NCI-H1694 (cell line): ENCODE data around the gene SOX8.
"Not testable (repeated sequence)": the region's sequence is repeated elsewhere in the genome, so short reads cannot be mapped to it uniquely, and the experiment has no call there.

ENCODE experiments used
- DNase-seq: peaks from one replicate; lab custom pipeline; 2025; lab: John Stamatoyannopoulos, UW

SOX8 gene

DNA sequence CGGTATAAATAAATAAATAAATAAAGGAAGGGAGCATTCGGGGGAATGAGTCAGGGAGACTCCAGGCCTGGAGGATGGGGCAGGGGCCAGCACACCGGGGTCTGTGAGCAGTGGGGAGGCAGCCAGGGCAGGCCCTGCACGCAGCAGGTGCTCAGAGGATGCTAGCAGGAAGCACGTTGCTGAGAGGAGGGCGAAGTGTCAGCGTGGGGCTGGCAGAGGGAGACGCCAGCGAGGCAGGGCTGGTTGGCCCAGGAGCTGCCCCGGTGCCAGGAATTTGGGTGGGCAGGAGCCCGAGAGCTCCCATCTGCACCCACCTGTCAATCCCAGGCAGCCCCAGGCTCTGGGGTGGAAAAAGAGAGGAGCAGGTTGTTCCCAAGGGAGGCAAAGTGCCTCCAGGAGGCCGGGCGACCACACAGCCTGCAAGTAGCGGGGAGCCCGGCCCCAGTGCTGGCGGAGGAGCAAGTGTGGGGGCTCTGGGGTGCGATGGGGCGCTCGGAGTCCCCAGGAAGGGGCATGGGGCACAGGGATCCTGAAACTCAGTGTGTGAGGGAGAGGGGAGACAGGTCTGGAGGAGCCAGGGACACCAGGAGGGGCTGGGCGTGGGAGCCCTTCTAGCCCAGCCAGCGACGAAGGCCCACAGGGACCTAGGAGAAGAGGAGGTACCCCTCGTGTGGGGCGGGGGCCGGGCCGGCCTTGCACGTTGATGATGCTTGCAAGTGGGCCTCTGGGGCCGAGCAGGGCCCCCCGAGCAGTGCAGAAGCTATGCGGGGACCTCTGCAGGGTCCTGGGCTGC lies 28.0 kb downstream of the SOX8 start:
- no peak for DNase-seq

DNA sequence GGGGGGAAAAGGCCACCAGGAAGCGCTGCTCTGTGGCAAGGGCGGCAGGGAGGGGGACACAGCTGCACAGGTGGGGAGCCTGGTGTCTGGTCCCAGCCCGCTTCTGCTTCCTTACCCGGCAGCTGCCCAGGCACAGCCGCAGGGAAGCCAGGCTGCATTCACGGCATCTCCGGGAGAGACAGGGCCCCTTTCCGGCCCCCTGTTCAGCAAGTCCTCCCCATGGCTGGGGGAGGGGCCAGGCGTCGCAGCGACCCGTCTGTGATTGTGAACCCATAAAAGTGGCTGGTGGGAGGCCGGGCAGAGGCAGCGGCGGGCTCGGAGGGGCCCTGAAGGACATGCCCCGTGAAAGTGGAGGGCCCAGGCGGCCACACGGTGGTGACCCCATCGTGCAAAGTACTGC lies 28.7 kb downstream of the SOX8 start:
- no peak for DNase-seq

GRCh38 chr16:1010815-1011214 lies 29.2 kb downstream of the SOX8 start:
- no peak for DNase-seq

DNA sequence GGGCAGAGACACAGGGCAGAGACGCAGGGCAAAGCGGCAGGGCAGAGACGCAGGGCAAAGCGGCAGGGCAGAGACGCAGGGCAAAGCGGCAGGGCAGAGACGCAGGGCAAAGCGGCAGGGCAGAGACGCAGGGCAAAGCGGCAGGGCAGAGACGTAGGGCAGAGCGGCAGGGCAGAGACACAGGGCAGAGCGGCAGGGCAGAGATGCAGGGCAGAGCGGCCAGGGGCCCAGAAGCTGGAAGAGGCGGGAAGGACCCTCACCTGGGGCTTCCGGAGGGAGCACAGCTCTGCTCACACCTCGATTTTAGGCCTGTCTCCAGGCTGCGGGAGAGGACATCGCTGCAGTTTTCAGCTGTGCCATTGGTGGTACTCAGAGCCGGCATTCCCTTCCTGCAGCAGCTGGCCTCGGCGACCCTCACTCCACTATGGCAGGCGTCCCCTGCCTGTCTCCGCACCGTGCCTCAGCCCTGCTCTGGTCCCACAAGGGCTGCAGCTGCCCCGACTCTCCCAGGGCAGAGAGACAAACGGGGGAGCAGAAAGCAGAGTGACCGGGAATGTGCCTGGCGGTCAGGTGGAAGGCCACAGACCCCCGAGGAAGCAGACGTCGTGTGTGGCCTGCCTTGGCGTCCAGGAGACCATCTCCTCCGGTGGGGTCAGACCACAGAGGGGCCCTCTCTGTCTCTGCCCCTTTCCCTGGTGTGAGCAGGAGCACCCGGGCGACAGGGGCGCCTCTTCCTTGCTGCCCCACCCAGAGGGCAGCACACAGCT lies 29.9 kb downstream of the SOX8 start:
- no peak for DNase-seq

- no peak for DNase-seq
Measured at GRCh38 chr16:1012135-1012534, 30.6 kb downstream of the SOX8 start.

DNA sequence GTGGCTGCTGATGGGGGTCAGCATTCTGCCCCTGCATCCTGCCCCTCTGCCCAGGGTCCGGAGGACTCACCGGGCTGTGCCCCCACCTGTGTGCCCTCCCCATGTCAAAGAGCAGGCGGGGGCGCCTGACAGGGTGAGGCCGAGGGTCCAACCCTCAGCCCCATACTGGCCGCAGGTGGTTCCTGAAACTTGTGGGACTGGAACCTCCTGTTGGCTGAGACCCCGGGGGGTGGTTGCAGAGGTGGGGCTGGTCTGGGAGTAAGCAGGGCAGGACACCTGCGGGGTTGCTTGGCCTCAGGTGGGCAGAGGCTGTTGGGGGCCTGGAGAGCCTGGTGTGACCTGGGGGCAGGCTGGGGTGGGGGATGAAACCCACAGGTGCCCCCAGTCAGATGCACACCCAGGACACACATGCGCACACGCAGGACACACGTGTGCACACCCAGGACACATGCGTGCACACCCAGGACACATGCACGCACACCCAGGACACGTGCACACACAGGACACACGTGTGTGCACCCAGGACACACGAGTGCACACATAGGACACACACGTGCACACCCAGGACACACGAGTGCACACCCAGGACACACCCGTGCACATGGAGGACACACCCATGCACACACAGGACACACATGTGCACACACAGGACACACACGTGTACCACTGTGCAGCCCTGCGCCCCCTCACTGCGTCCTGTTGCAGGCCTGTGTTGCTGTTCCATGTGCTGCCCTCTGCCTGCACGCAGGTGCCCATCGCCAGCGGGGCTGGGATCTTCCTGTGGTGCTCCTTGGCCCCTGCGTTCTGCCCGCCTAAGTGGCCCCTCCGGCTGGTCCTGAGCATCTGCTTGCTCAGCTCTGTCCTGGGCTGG lies 31.4 kb downstream of the SOX8 start:
- no peak for DNase-seq

- no peak for DNase-seq
Measured at GRCh38 chr16:1013593-1013900, 32.0 kb downstream of the SOX8 start.

- no peak for DNase-seq
Measured at GRCh38 chr16:1014221-1014620, 32.7 kb downstream of the SOX8 start.

- no peak for DNase-seq
Measured at GRCh38 chr16:1014771-1015495, 33.4 kb downstream of the SOX8 start.

GRCh38 chr16:1018447-1019198 lies 37.1 kb downstream of the SOX8 start:
- no peak for DNase-seq

DNA sequence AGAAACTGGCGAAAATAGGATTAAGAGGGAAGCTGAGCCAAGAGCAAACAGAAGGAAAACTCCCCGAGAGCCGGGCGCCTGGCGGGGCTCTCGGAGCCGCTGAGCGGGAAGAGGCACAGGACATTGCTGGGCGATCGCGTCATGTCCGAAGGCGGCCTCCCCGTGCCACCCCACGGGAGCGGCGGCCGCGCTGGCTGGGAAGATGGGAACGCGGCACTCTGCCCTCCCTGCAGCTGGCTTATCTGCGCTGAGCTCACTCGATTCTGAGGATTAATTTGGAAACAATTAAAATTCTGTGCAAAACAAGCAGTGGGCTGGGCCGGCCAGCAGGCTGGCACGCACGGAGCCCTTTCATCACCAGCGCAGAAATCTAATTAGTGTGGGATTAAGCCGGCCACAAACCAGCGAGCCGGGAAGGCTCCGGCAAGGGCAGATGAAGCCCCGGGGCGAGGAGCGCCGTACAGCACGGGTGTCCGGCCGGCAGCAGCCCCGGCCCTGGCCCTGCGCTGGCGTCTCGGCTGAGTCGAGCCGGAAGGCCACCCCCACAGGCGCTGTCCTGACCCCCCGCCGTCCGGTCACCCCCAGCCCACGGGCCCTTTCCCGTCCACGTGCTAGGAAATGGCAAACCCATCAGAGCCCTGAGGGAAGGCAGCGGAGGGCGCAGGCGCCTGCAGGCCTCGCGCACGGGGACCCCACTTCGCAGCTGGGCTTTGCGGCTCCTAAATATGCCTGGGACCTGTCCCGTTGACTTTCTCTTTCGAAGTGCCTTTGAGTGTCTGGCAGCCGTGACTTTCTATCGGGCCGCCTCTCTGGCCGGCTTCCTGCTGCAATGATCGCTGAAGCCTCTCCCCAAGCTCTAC lies 37.9 kb downstream of the SOX8 start:
- no peak for DNase-seq

DNA sequence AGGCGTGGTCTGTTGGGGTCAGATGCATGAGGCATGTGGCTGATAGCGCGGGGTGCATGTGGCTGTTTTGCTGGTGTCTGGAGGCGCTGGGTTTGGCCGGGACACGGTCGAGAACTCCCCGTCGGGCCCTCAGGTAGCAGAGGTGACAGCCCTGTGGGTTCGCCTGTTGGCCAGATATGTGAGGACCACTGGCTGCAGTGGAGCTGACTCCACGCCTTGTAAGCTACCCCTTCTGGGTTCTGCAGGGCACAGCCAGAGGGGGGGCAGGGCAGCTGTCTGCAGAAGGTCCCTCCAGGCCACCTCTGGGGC lies 38.5 kb downstream of the SOX8 start:
- DNase-seq, result no peak

GRCh38 chr16:1020591-1020990 lies 39.0 kb downstream of the SOX8 start:
- DNase-seq, result no peak

- no peak for DNase-seq
Measured at GRCh38 chr16:1021553-1022160, 40.1 kb downstream of the SOX8 start.

- DNase-seq, result no peak
Measured at GRCh38 chr16:1022466-1022865, 40.9 kb downstream of the SOX8 start.

GRCh38 chr16:1024138-1024537 lies 42.6 kb downstream of the SOX8 start:
- DNase-seq, result no peak

DNA sequence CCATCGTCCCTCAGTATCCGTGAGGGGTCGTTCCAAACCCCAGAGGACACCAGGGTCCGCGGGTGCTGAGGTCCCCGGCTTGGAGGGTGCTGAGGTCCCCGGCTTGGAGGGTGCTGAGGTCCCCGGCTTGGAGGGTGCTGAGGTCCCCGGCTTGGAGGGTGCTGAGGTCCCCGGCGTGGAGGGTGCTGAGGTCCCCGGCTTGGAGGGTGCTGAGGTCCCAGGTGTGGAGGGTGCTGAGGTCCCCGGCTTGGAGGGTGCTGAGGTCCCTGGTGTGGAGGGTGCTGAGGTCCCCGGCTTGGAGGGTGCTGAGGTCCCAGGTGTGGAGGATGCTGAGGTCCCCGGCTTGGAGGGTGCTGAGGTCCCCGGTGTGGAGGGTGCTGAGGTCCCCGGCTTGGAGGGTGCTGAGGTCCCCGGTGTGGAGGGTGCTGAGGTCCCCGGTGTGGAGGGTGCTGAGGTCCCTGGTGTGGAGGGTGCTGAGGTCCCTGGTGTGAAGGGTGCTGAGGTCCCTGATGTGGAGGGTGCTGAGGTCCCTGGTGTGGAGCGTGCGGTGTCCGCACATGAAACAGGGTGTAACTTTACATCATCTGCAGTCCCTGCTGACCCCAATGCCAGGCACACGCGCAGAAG lies 43.7 kb downstream of the SOX8 start:
- not testable (repeated sequence) for DNase-seq

- no peak for DNase-seq
Measured at GRCh38 chr16:1026057-1026783, 44.6 kb downstream of the SOX8 start.
